Brain microvascular endothelial cell (primary cell): ENCODE measurements around the gene FOXJ3.

Experiments used
- DNase-seq: peaks from one replicate; pipeline ENCODE4 v3.0.0-alpha.2; 2020
- H3K27ac ChIP-seq: fragments of 250-450 bp; sonication (Bioruptor Pico); 2 replicates; pipeline ENCODE4 v1.5.1; 2020; ENCODE audit warnings: mild to moderate bottlenecking, moderate library complexity
- H3K27me3 ChIP-seq: fragments of 250-450 bp; sonication (Bioruptor Pico); replicated peaks from 2 replicates; pipeline ENCODE4 v1.5.1; 2020; ENCODE audit warnings: mild to moderate bottlenecking
- H3K36me3 ChIP-seq: fragments of 250-450 bp; sonication (Bioruptor Pico); replicated peaks from 2 replicates; pipeline ENCODE4 v1.5.1; 2020; ENCODE audit warnings: mild to moderate bottlenecking
- H3K4me3 ChIP-seq: 2 replicates; pipeline ENCODE4 v1.5.1; 2011; ENCODE audit warnings: low read depth, mild to moderate bottlenecking, control low read depth, low read length, moderate library complexity
- CTCF ChIP-seq: IDR thresholded peaks from 2 replicates; pipeline ENCODE4 v1.5.1; 2011; ENCODE audit warnings: low read depth, mild to moderate bottlenecking, moderate library complexity, low read length, control low read depth, inconsistent platforms; ENCODE audit errors: missing control alignments
- in situ Hi-C: cut with HindIII; loops from 2 replicates; pipeline ENCODE4 v1.10.0; 2017; ENCODE audit warnings: low sequenced_read_pairs, low pct_ligation_motif_present

Gene FOXJ3

GRCh38 chr1:42146626-42147320 is 188.3 kb downstream of the FOXJ3 start:
- in situ Hi-C loops, result no loop called here
- no peaks in the 10 kb centered on the region for H3K36me3 ChIP-seq
- H3K4me3 ChIP-seq, result no peak overlapping the region
- peak; percentile 94 for TF ChIP-seq CTCF
- DNase-seq, result peak; percentile 56
- no peak overlapping the region for H3K27ac ChIP-seq
- H3K27me3 ChIP-seq, result peaks cover 17% of the 10 kb centered on the region

- no peaks in the 10 kb centered on the region for H3K36me3 ChIP-seq
- no peak overlapping the region for H3K4me3 ChIP-seq
- DNase-seq, result no peak
- H3K27me3 ChIP-seq, result peaks cover 17% of the 10 kb centered on the region
- no peak overlapping the region for H3K27ac ChIP-seq
- in situ Hi-C loops, result no loop called here
- TF ChIP-seq CTCF, result no peak
Measured at GRCh38 chr1:42145764-42146625, 189.0 kb downstream of the FOXJ3 start.

GRCh38 chr1:42145389-42145716 is 189.7 kb downstream of the FOXJ3 start:
- TF ChIP-seq CTCF, result no peak
- H3K27me3 ChIP-seq, result peaks cover 17% of the 10 kb centered on the region
- H3K4me3 ChIP-seq, result no peak overlapping the region
- no peaks in the 10 kb centered on the region for H3K36me3 ChIP-seq
- in situ Hi-C loops, result no loop called here
- no peak for DNase-seq
- H3K27ac ChIP-seq, result no peak overlapping the region

- H3K27ac ChIP-seq, result no peak overlapping the region
- in situ Hi-C loops, result no loop called here
- H3K4me3 ChIP-seq, result no peak overlapping the region
- peak; percentile 7 for TF ChIP-seq CTCF
- DNase-seq, result no peak
- no peaks in the 10 kb centered on the region for H3K36me3 ChIP-seq
- peaks cover 17% of the 10 kb centered on the region for H3K27me3 ChIP-seq
Measured at GRCh38 chr1:42144711-42145388, 190.2 kb downstream of the FOXJ3 start.

GRCh38 chr1:42143896-42144710 is 190.9 kb downstream of the FOXJ3 start:
- in situ Hi-C loops, result no loop called here

More at GRCh38 chr1:42143896-42144710, 190.9 kb downstream of the FOXJ3 start:
- DNase-seq, result no peak
- no peaks in the 10 kb centered on the region for H3K36me3 ChIP-seq
- peaks cover 17% of the 10 kb centered on the region for H3K27me3 ChIP-seq
- H3K4me3 ChIP-seq, result no peak overlapping the region
- no peak overlapping the region for H3K27ac ChIP-seq
- TF ChIP-seq CTCF, result no peak
